Measurements from ENCODE around the gene NACAD.

DNA sequence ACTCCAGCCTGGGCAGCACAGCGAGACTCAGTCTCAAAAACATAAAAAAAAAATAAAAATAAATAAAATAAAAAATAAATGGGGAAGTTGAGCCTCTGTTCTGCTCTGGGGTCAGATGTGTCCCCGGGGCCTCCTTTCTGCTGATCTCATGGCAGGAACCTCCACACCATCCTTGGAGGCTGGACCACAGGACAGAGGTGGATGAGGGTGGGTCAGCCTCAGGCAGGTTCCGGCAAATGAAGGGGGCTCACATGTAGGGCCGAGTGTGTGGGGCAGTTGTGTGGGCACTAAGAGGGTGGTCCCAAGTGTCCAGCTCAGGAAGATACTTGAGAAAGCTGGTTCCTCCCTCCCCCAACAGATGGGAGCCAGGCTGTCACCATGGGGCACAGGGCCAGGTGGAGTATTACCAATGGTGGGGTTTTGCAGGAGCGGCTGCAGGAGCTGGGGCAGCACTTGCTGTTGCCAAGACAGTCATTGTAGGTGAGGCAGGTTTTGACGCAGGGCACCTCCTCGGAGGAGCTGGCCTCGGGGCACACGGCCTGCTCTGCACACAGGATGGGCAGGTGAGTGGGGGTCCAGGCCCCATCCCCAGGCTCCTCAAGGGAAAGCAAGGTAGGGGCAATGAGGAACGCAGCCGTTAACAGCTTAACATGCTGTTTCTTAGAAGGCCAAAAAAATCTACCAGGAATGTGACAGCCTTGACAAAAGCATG is 36.6 kb upstream of the NACAD start:
- TF ChIP-seq YY1 (tag by site-specific recombination; IDR thresholded peaks at IDR 0.05) (no peak), ZNF239 (tag by site-specific recombination; IDR thresholded peaks at IDR 0.05) (no peak), CTCF (tag by site-specific recombination; IDR thresholded peaks at IDR 0.05) (no peak), KLF1 (tag by site-specific recombination; IDR thresholded peaks at IDR 0.05) (no peak), ZNF394 (tag by site-specific recombination; IDR thresholded peaks at IDR 0.05; ENCODE audit: borderline replicate concordance) (no peak), ZFP69B (tag by site-specific recombination; IDR thresholded peaks at IDR 0.05) (no peak), SETDB1 (IDR thresholded peaks at IDR 0.05; ENCODE audit: insufficient read length, low read length) (no peak), SALL2 (tag by site-specific recombination; IDR thresholded peaks at IDR 0.05; ENCODE audit: borderline replicate concordance) (no peak)
- TF ChIP-seq, protein P1, sequence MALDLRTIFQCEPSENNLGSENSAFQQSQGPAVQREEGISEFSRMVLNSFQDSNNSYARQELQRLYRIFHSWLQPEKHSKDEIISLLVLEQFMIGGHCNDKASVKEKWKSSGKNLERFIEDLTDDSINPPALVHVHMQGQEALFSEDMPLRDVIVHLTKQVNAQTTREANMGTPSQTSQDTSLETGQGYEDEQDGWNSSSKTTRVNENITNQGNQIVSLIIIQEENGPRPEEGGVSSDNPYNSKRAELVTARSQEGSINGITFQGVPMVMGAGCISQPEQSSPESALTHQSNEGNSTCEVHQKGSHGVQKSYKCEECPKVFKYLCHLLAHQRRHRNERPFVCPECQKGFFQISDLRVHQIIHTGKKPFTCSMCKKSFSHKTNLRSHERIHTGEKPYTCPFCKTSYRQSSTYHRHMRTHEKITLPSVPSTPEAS (tag by site-specific recombination; IDR thresholded peaks at IDR 0.05): no peak

Measured in HEK293 (cell line).